GM12865 (cell line): Measurements from ENCODE around the gene DESI1.
A peak's percentile ranks its signal among the peaks of the same experiment; 100 is the strongest.
"Not testable (repeated sequence)": the region's sequence is repeated elsewhere in the genome, so short reads cannot be mapped to it uniquely, and the experiment has no call there.

ENCODE experiments used
- DNase-seq: peaks from one replicate; pipeline ENCODE4 v3.0.0; 2010; ENCODE audit warnings: low read depth
- H3K4me3 ChIP-seq: 2 replicates; pipeline ENCODE4 v1.5.1; 2011; ENCODE audit warnings: mild to moderate bottlenecking, low read depth, low read length, control low read depth
- TF ChIP-seq, protein P1 (sequence below): IDR thresholded peaks from 2 replicates; pipeline ENCODE4 v1.5.1; 2011; ENCODE audit warnings: low read length, control low read depth, low read depth, inconsistent platforms; ENCODE audit not compliant: insufficient read depth; ENCODE audit errors: missing control alignments

Gene DESI1

DNA sequence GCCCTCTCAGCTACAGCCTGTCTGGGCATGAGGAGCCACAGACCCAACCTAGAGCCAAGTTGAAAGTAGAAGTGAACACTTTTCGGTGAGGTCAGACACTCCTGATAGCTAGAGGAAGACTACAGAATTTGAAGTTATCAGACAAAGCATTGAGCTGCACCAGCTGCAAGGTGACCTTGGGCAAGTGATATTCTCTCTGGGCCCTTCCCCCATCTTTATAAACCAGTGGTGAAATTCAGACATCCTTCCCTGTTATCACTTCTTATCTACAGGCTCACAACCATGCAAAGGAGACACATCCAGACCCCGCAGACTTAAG lies 23.2 kb downstream of the DESI1 start:
- TF ChIP-seq, protein P1, sequence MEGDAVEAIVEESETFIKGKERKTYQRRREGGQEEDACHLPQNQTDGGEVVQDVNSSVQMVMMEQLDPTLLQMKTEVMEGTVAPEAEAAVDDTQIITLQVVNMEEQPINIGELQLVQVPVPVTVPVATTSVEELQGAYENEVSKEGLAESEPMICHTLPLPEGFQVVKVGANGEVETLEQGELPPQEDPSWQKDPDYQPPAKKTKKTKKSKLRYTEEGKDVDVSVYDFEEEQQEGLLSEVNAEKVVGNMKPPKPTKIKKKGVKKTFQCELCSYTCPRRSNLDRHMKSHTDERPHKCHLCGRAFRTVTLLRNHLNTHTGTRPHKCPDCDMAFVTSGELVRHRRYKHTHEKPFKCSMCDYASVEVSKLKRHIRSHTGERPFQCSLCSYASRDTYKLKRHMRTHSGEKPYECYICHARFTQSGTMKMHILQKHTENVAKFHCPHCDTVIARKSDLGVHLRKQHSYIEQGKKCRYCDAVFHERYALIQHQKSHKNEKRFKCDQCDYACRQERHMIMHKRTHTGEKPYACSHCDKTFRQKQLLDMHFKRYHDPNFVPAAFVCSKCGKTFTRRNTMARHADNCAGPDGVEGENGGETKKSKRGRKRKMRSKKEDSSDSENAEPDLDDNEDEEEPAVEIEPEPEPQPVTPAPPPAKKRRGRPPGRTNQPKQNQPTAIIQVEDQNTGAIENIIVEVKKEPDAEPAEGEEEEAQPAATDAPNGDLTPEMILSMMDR: no peak
- DNase-seq: no peak
- no peak overlapping the region for H3K4me3 ChIP-seq

DNA sequence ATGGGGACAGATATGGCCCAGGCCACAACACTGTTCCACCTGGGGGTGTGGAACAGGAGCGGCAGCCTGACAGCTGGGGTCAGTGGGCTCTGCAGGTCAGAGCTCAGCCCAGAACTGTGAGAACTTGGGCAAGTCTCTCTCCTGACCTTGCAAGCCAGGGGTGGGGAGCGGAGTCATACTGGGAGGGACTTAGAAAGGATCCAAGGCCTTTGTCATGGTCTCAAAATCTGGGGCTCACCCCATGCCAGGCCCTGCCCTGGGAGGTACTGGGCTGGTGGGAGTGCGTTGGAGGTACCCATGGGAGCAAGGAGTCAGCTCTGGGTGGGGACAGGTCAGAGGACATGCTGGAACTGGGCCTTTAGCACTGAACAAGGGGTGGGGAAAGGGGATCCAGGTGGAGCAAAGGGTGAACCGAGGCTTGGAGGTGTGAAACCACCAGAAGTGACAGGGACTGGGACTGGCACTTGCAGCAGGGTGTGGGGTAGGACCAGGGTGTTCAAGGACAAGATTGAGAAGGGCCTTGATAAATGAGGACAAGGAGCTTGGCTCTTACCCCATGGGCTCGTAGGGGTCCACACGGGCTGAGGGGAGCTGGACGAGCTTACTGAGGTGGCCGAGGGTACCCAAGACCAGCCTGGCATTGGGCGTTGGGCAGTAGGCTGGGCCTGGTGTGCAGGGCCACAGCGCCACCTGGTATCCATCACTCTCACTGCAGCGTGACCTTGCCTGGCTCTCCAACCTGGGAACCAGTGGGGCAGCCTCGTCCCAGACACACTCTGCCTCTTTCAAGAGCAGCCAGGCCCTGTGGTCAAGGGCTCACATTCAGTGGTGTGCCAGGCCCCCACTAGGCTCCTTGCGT lies 23.8 kb downstream of the DESI1 start:
- no peak overlapping the region for H3K4me3 ChIP-seq
- peak; percentile 43 for DNase-seq
- TF ChIP-seq, protein P1: peak; percentile 57

DNA sequence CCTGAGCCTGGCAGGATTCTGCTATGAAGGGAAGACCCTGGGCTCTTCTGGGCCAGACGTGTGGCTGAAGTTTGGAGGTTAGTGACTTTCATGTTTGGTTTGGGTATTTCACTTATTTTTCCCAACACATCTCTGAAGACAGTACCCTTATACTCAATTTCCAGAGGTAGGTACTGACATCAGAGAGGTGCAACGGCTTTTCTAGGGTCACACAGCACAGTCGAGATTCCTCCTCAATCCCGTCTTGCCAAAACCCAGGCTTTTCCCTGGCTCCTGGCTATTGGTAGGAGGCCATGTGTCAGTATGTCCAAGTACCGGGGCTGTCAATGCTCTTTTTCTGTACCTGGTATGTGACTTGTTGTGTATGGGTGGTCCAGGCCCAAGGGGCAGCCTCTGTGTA lies 25.1 kb downstream of the DESI1 start:
- TF ChIP-seq, protein P1: no peak
- DNase-seq: no peak
- H3K4me3 ChIP-seq: no peak overlapping the region

DNA sequence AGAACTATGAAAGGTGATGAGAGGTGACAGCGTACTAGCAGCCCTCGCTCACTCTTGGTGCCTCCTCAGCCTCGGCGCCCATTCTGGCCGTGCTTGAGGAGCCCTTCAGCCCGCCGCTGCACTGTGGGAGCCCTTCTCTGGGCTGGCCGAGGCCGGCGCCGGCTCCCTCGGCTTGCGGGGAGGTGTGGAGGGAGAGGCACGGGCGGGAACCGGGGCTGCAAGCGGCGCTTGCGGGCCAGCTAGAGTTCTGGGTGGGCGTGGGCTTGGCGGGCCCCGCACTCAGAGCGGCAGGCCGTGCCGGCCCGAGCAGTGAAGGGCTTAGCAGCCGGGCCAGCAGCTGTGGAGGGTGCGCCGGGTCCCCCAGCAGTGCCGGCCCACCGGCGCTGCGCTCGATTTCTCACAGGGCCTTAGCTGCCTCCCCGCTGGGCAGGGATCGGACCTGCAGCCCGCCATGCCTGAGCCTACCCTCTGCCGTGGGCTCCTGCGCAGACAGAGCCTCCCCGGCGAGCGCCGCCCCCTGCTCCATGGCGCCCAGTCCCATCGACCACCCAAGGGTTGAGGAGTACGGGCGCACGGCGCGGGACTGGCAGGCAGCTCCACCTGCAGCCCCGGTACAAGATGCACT lies 27.4 kb downstream of the DESI1 start:
- not testable (repeated sequence) for H3K4me3 ChIP-seq, DNase-seq

DNA sequence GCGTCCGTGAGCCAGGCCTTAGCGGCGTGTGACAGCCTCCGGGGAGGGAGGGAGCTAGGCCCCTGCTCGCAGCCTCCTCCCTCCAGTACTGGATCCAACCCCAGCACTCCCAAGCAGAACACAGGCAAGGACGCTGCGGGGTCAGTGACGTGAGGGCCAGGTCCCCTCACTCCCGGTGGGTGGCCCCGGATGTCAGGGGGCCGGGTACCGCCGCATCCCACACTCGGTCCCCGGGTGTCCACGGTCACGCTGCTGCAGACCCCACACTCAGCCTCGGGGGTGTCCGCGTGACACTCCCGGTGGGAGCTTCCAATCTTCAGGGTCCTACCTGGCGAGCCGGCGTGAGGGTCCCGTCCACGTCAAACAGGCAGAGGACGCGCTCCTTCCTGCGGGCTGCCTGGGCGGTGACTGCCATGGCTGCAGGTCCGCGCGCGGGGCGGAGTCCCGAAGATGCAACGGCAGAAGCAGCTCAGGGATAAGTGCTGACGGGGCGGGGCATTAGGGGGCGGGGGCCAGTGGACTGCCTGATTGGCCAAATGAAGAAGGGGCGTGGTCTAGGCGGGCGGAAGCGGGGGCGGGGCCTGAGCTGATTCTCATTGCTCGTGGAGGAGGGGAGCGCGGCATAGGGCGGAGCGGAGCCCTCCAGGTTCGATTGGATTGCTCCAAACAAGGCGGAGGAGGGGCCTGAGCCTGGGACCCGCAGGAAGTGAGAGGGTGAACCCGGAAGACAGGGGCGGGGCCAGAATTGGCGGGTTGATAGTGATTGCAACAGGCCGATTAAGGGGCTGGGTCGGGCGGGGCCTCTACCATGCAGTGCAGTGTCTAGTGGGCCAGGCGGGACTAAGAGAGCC lies 31.2 kb downstream of the DESI1 start, which contains the start of gene PMM1:
PMM1 (minus strand) TSS at position 450 of the 851 bp plus-strand sequence; CDS start at position 415, 35 bp downstream.
- TF ChIP-seq, protein P1: no peak
- peak within 1 kb of the TSS; percentile 75 for H3K4me3 ChIP-seq
- peak; percentile 100 for DNase-seq

DNA sequence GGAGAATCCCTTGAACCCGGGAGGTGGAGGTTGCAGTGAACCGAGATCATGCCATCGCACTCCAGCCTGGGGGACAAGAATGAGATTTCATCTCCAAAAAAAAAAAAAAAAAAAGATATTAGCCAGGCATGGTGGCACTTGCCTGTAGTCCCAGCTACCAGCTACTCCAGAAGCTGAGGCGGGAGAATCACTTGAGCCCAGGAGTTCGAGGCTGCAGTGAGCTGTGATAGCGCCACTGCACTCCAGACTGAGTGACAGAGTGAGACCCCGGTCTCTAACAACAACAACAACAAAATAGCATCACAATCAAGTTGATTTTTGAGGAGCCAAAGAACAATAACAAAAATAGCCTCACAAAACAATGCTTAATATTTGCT lies 33.5 kb downstream of the DESI1 start:
- H3K4me3 ChIP-seq: no peak overlapping the region
- no peak for DNase-seq
- TF ChIP-seq, protein P1: no peak

DNA sequence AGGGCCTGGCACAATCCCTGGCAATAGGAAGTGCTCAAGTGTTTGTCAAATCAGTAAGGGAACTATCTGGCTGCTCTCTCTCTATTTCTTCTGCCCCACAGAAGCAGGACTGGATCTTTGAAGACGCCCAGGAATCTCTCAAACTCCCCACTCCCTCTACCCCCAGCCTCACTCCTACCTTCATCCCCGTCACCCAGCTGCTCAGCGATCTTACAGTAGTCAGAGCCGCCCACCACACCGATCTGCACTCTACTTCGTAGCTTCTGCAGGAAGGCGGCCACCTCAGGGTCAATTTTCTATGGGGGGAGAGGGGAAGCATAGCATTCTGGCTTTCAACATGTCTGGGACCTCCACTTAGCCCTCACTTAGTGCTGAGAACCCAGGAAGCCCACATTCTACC lies 34.9 kb downstream of the DESI1 start:
- DNase-seq: no peak
- TF ChIP-seq, protein P1: no peak
- H3K4me3 ChIP-seq: no peak overlapping the region
